ENCODE data around the gene CENPT. TPM values are rescaled to one million over a fixed set of nuclear protein-coding genes. Genes with fewer than 3 reads are reported as not detected.

Gene CENPT
- total and polyA plus RNA-seq, 10 of the 15 experiments (the other 5 are each of a cell fraction or from before 2014, with no cell fraction given), result 1.1 to 45.7 (median 24.5) TPM

GRCh38 chr16:67782567-67783352, 64.7 kb downstream of the CENPT start:
- H3K36me3 ChIP-seq (ENCODE audit: control insufficient read depth in 2 of 2, insufficient read depth in 2 of 2, low read length in 1 of 2), result peaks cover 0 to 4% of the 10 kb centered on the region in 2 experiments; a peak in 3 of 4 replicates
- ChIA-PET POLR2A (interaction anchor here (0.6 to 1.6 kb wide), 3 partner anchors 24 to 63 kb away, joined by 4 to 5 read pairs (median 4); partner anchors contain the start of genes GFOD2, RANBP10 and TSNAXIP1), CTCF (interaction anchor here (3.9 to 4.5 kb wide), 2 partner anchors 18 to 33 kb away, joined by 22 read pairs; no protein-coding TSS in a partner anchor), SMC1A (ENCODE audit: uncharacterized antibody, unreplicated experiment) (interaction anchor here (1.2 to 1.6 kb wide), 3 partner anchors 18 to 38 kb away, joined by 3 to 9 read pairs (median 4); partner anchors contain the start of genes RANBP10 and TSNAXIP1), RAD21 (ENCODE audit: unreplicated experiment) (no interaction called here)
- no peak overlapping the region for H3K9ac ChIP-seq (ENCODE audit: control insufficient read depth, insufficient read depth, low read length)
- ATAC-seq (no peak), FAIRE-seq (no peak), DNase-seq (ENCODE audit: low read depth, low spot score) (no peak)
- peaks cover 39% of the 10 kb centered on the region for H3K4me1 ChIP-seq (ENCODE audit: control insufficient read depth, insufficient read depth, low read length)
- no peak overlapping the region for H2AFZ ChIP-seq (ENCODE audit: control insufficient read depth, low read depth, low read length)
- H3K27me3 ChIP-seq (replicated peaks in 1 of 2; ENCODE audit: control insufficient read depth in 2 of 2, insufficient read depth in 2 of 2, low read length in 1 of 2), result no peaks in the 10 kb centered on the region
- TF ChIP-seq KAT2A (conservative IDR thresholded peaks at IDR 0.05; ENCODE audit: control insufficient read depth, low read depth, low read length), result no peak
- TF ChIP-seq RCOR1 (conservative IDR thresholded peaks at IDR 0.05; ENCODE audit: low read depth, low read length), result no peak
- no peak for TF ChIP-seq SREBF2 (IDR thresholded peaks at IDR 0.05; ENCODE audit: low read length)
- no peak for TF ChIP-seq SMARCA5 (IDR thresholded peaks at IDR 0.05)
- no peak for TF ChIP-seq SMC3 (IDR thresholded peaks at IDR 0.05; ENCODE audit: borderline replicate concordance, low read length)
- TF ChIP-seq NFYB (IDR thresholded peaks at IDR 0.05; ENCODE audit: insufficient read depth, low read depth, low read length), result no peak
- TF ChIP-seq BHLHE40 (IDR thresholded peaks at IDR 0.05; ENCODE audit: borderline replicate concordance in 1 of 2, low read depth in 2 of 2, low read length in 1 of 2), result no peak
- TF ChIP-seq CEBPZ (IDR thresholded peaks at IDR 0.05; ENCODE audit: low read depth, low read length), result no peak
- no peak for TF ChIP-seq RAD21 (IDR thresholded peaks at IDR 0.05; ENCODE audit: insufficient read depth, low read depth, low read length)
- no peak for TF ChIP-seq ZBTB11 (CRISPR knock-in tag; IDR thresholded peaks at IDR 0.05)
- no peak for TF ChIP-seq PRDM15 (CRISPR knock-in tag; IDR thresholded peaks at IDR 0.05)
- no peak for TF ChIP-seq CBX3 (IDR thresholded peaks at IDR 0.05; ENCODE audit: borderline replicate concordance, low read depth)
- H3K4me3 ChIP-seq, result no peak overlapping the region
- H3K4me2 ChIP-seq (ENCODE audit: control insufficient read depth, insufficient read depth), result no peak overlapping the region
- 99% methylated on average over 12 of the region's 12 CpGs for WGBS (ENCODE audit: insufficient coverage, insufficient replicate concordance, low lambda C conversion rate, missing lambda C conversion rate)
- in situ Hi-C loops (cut with MboI), result no loop called here
- peaks cover 36% of the 10 kb centered on the region for H3K79me2 ChIP-seq (ENCODE audit: control insufficient read depth, insufficient read depth, low read length)
- H3K27ac ChIP-seq (ENCODE audit: control insufficient read depth, insufficient read depth), result no peak overlapping the region
- intact Hi-C loops (cut with micrococcal nuclease; ENCODE audit: unreplicated experiment), result no loop called here
- no peaks in the 10 kb centered on the region for H4K20me1 ChIP-seq (ENCODE audit: control insufficient read depth, insufficient read depth)
- H3K9me3 ChIP-seq (replicated peaks; ENCODE audit: control insufficient read depth, insufficient read depth, low read length), result no peaks in the 10 kb centered on the region
- no TSS peak for BruUV-seq (replicated peaks)

Data from GM12878 (cell line).